Brain microvascular endothelial cell (primary cell): ENCODE data around the gene PRSS22.

ENCODE experiments used
- DNase-seq: peaks from one replicate; pipeline ENCODE4 v3.0.0-alpha.2; 2020
- H3K27ac ChIP-seq: fragments of 250-450 bp; sonication (Bioruptor Pico); 2 replicates; pipeline ENCODE4 v1.5.1; 2020; ENCODE audit warnings: mild to moderate bottlenecking, moderate library complexity
- H3K27me3 ChIP-seq: fragments of 250-450 bp; sonication (Bioruptor Pico); replicated peaks from 2 replicates; pipeline ENCODE4 v1.5.1; 2020; ENCODE audit warnings: mild to moderate bottlenecking
- H3K36me3 ChIP-seq: fragments of 250-450 bp; sonication (Bioruptor Pico); replicated peaks from 2 replicates; pipeline ENCODE4 v1.5.1; 2020; ENCODE audit warnings: mild to moderate bottlenecking
- H3K4me3 ChIP-seq: 2 replicates; pipeline ENCODE4 v1.5.1; 2011; ENCODE audit warnings: low read depth, mild to moderate bottlenecking, control low read depth, low read length, moderate library complexity
- CTCF ChIP-seq: IDR thresholded peaks from 2 replicates; pipeline ENCODE4 v1.5.1; 2011; ENCODE audit warnings: low read depth, mild to moderate bottlenecking, moderate library complexity, low read length, control low read depth, inconsistent platforms; ENCODE audit errors: missing control alignments
- in situ Hi-C: cut with HindIII; loops from 2 replicates; pipeline ENCODE4 v1.10.0; 2017; ENCODE audit warnings: low sequenced_read_pairs, low pct_ligation_motif_present

PRSS22 gene

GRCh38 chr16:2882650-2883457, 24.9 kb upstream of the PRSS22 start, which contains the start of gene FLYWCH2:
Gene FLYWCH2, plus strand, starts transcription at chr16:2883215. Its CDS starts 13,235 bp downstream, at chr16:2896450.
- no peaks in the 10 kb centered on the region for H3K36me3 ChIP-seq
- in situ Hi-C loops, result no loop called here
- H3K4me3 ChIP-seq, result peak within 1 kb of the TSS; percentile 84
- no peaks in the 10 kb centered on the region for H3K27me3 ChIP-seq
- no peak for TF ChIP-seq CTCF
- peak within 1 kb of the TSS; percentile 89 for H3K27ac ChIP-seq
- DNase-seq, result peak; percentile 99

GRCh38 chr16:2881783-2882649, 24.0 kb upstream of the PRSS22 start:
- H3K36me3 ChIP-seq, result no peaks in the 10 kb centered on the region
- H3K27ac ChIP-seq, result peak overlapping the region; percentile 89
- in situ Hi-C loops, result no loop called here
- no peak for DNase-seq
- no peak for TF ChIP-seq CTCF
- no peaks in the 10 kb centered on the region for H3K27me3 ChIP-seq
- H3K4me3 ChIP-seq, result peak overlapping the region; percentile 84

GRCh38 chr16:2879854-2880508, 22.0 kb upstream of the PRSS22 start:
- H3K27ac ChIP-seq, result no peak overlapping the region
- no peaks in the 10 kb centered on the region for H3K27me3 ChIP-seq
- no peak overlapping the region for H3K4me3 ChIP-seq
- in situ Hi-C loops, result no loop called here
- DNase-seq, result no peak
- no peaks in the 10 kb centered on the region for H3K36me3 ChIP-seq
- TF ChIP-seq CTCF, result no peak

- H3K36me3 ChIP-seq, result no peaks in the 10 kb centered on the region
- H3K27ac ChIP-seq, result no peak overlapping the region
- peak; percentile 26 for DNase-seq
- H3K4me3 ChIP-seq, result no peak overlapping the region
- in situ Hi-C loops, result no loop called here
- peak; percentile 92 for TF ChIP-seq CTCF
- H3K27me3 ChIP-seq, result no peaks in the 10 kb centered on the region
Measured at GRCh38 chr16:2874912-2875362, 17.0 kb upstream of the PRSS22 start.

GRCh38 chr16:2874032-2874911, 16.3 kb upstream of the PRSS22 start:
- no peak for DNase-seq
- no peaks in the 10 kb centered on the region for H3K27me3 ChIP-seq
- in situ Hi-C loops, result no loop called here
- no peaks in the 10 kb centered on the region for H3K36me3 ChIP-seq
- TF ChIP-seq CTCF, result no peak
- no peak overlapping the region for H3K27ac ChIP-seq
- no peak overlapping the region for H3K4me3 ChIP-seq
